Measurements from ENCODE around the gene QRSL1.
"Not testable (repeated sequence)": the region's sequence is repeated elsewhere in the genome, so short reads cannot be mapped to it uniquely, and the experiment has no call there.

Gene QRSL1

DNA sequence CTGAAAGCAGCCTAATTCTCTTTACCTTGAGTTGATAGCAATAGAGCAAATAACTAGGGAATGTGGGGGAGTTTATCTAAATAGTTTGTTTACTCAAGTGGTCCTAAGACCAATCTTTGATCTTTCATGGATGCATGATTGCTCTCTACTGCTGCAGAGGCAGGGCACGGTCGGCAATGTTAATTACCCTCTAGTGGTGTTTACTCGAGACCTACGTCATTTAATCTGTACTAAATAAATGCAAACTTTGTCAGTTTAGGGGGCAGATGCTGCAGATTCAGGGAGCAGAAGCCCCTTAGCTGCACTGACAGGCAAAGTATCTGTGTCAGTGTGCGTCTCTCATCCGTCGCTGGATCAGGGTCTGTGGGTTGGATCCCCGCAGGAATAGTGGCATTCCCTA is 7.0 kb upstream of the QRSL1 start:
- no peak for DNase-seq (ENCODE audit: low read depth in 2 of 2)

GRCh38 chr6:106623039-106623438 is 6.3 kb upstream of the QRSL1 start:
- DNase-seq (ENCODE audit: low read depth in 2 of 2) = no peak

DNA sequence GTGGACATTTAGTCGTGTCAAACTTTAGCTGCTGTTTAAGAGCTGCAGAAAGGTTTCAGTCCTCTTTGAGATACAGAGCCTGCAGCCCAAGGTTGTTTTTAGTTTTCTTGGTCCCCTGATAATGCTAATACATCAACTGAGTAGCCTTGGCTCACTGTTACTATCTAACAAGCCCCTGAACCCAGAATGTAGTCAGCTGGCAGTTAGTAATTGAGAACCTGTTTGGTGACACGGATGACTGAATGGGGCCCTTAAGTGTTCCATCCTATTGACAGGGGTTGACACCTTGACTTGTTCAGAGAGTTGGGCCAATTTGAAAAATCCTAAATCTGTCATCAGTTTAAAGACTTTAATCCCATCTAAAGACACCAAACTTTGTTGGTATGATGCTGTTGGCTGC is 2.9 kb upstream of the QRSL1 start:
- no peak for DNase-seq (ENCODE audit: low read depth in 2 of 2)

DNA sequence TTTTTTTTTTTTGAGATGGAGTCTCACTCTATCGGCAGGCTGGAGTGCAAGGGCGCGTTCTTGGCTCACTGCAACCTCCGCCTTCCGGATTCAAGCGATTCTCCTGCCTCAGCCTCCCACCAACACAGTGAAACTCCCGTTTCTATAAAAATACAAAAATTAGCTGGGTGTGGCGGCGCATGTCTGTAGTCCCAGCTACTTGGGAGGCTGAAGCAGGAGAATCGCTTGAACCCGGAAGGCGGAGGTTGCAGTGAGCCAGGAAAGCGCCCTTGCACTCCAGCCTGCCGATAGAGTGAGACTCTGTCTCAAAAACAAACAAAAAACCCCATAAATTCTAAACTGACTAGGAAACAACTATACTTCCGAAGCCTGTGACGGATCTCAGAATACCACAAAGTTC is 1.6 kb upstream of the QRSL1 start:
- DNase-seq (ENCODE audit: low read depth in 2 of 2) = not testable (repeated sequence)

DNA sequence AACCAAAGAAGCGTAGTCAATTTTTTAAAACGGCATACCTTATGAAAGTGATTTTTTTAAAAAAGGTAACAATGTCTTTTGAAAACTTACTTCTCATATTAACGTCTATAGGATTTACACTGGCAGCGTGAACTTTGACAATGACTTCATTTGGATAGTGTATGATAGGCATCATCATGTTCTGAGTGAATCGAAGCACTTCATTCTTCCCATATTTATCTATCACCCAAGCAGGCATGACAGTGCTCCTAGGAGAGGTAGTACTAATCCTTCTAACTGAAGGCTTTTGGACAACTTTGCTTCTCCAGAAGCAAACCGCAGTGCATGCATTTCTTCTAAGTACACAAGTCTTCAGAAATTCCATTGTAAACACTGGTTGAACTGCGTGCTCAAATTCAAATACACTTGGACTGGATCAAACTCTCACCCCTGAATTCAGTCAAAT is 698 bp upstream of the QRSL1 start:
- DNase-seq (ENCODE audit: low read depth in 2 of 2) = no peak

- no peak for DNase-seq (ENCODE audit: low read depth in 2 of 2)
Observed at GRCh38 chr6:106629859-106630163, 433 bp downstream of the QRSL1 start.

GRCh38 chr6:106630366-106630765 is 988 bp downstream of the QRSL1 start:
- no peak for DNase-seq (ENCODE audit: low read depth in 2 of 2)

DNA sequence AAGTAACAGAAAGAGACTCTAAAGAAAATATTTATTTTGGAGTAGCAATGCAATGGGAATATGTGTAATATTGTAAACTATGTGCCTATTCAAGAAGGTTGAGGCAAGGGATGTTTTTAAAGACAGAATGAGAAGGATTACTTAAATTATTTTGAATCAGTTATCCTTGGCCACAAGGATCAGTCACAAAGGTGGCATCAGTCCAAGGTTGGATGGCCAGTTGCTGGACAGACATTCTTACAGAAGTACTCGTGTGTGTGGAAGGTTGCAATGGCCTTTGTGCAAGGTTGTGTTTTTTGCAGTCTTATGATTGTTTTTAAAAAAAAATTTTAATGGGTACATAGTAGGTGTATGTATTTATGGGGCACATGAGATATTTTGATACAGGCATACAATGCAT is 2.0 kb downstream of the QRSL1 start:
- DNase-seq (ENCODE audit: low read depth in 2 of 2) = no peak

DNA sequence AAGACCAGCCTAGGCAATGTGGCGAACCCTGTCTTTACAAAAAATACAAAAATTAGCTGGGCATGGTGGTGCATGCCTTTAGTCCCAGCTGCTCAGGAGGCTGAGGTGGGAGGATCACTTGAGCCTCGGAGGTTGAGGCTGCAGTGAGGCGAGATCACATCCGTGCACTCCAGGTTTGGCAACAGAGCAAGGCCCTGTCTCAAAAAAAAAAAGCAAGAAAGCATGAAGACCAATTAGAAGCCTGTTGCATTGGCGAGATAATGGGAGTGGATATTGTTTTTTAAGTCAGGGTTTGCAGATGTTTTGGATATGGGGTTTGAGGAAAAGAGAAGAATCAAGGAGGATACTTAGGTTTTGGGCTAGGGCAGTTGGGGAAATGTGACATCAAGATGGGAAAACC is 5.2 kb downstream of the QRSL1 start:
- no peak for DNase-seq (ENCODE audit: low read depth in 2 of 2)

DNA sequence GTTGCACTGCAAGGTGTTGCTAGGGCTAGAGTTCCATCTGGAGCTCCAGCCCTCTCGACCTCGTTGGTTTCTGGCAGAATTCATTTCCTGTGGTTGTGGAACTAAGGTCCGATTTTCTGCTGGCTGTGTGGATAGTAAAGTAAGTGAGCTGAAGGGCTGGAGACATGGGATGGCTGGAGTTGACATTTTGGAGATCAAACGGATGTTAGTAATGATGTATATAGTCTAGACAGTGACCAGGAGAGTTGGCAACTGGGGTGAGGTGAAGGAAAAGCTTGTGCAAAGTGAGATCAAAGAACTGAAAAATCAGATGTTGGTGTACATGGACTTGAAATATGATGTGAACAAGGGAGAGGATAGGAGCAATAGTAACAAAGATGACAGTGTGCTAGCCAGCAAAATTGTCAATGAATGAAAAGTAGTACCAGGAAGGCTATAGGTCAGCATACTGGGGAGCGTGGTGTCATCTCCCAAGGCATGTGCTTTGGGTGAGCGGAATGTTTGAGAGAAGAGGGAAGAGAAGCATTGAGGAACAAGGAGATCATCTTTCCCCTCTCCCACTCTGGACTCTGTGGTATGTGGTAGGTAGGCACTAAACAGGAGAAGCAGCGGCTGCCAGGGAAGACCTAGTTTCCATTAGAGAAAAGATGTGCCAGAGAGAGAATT is 7.8 kb downstream of the QRSL1 start:
- no peak for DNase-seq (ENCODE audit: low read depth in 2 of 2)

GRCh38 chr6:106637717-106638341 is 8.5 kb downstream of the QRSL1 start:
- no peak for DNase-seq (ENCODE audit: low read depth in 2 of 2)

GRCh38 chr6:106639812-106640211 is 10.4 kb downstream of the QRSL1 start:
- no peak for DNase-seq (ENCODE audit: low read depth in 2 of 2)

DNA sequence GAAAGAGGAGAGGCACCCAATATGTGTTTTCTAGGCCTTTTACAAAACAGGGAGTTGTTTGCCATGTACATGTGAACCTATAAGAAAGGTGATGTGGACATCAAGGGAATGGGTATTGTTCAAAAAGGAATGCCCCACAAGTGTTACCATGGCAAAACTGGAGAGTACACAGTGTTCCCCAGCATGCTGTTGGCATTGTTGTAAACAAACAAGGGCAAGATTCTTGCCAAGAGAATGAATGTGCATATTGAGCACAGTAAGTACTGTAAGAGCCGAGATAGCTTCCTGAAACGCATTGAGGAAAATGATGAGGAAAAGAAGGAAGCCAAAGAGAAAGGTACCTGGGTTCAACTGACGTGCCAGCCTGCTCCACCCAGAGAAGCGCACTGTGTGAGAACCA is 13.1 kb downstream of the QRSL1 start:
- no peak for DNase-seq (ENCODE audit: low read depth in 2 of 2)

DNA sequence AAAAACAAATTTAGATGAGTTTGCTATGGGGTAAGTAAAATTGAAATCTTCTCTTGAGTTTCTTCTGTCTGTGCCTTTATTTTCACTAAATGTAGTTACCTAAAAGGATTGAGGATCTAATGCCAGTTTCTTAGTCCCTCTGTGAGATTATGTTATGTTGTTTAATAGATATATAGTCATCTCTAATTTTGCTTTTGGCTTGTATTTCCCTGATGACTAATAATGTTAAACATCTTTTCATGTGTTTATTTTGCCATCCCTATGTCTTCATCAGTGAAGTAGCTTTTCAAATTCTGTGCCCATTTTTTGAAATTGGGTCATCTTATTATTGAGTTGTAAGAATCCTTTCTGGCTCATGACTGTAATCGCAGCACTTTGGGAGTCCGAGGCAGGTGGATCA is 13.7 kb downstream of the QRSL1 start:
- no peak for DNase-seq (ENCODE audit: low read depth in 2 of 2)

GRCh38 chr6:106648651-106649308 is 19.4 kb downstream of the QRSL1 start:
- no peak for DNase-seq (ENCODE audit: low read depth in 2 of 2)

GRCh38 chr6:106658469-106658868 is 29.1 kb downstream of the QRSL1 start:
- no peak for DNase-seq (ENCODE audit: low read depth in 2 of 2)

GRCh38 chr6:106659859-106660258 is 30.5 kb downstream of the QRSL1 start:
- no peak for DNase-seq (ENCODE audit: low read depth in 2 of 2)

DNA sequence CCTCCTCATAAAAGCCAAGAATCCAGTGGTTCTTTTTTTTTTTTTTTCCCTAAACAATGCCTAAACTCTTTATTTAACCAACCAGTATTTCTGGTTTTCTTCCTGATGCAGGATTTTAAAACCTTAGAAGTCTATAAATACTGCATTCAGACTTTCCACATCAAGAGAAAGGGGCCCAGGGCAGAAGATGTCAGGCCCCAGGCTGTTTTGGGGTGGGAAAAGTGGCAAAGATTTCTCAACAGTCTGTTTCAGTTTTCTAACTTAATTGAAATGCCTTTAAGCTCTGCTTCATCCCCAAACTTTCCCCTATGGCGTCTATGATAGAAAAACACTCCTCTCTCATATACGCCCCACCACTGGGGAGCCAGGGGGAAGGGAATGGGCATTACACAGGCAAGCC is 33.1 kb downstream of the QRSL1 start:
- DNase-seq (ENCODE audit: low read depth in 2 of 2) = no peak

DNA sequence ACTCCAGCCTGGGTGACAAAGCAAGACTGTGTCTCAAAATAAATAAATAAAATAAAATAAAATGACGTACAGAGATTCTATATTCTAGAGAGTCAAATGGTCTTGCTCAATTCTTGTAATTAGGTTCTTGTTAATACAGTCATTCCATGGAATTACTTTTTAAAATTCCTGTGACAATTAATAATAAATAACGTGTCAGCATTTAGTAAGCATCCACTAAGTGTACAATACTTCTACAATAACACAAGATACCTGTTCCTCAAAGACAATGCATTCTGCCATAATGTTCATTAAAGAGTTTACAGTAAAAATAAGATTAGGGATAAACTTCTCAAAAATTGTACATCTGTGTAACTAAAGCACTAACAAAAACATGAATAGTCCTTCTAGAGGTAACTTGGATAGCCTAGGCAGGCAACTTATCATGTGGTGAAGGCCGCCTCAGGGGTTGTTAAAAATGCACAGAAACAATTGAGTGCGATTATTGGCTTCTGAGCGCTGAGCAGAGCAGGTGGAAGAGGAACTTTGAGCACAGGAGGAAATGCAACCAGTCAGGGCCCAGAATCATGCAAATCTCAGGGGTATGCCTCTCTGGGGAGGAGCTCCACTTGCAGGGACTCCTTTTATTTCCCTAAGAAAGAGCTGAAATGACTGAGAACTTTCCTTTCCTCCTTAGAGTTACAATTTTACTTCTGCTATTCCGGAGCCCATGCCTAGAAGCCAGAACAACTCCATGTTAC is 37.1 kb downstream of the QRSL1 start:
- DNase-seq (ENCODE audit: low read depth in 2 of 2) = no peak

- no peak for DNase-seq (ENCODE audit: low read depth in 2 of 2)
Observed at GRCh38 chr6:106667022-106667402, 37.6 kb downstream of the QRSL1 start.

DNA sequence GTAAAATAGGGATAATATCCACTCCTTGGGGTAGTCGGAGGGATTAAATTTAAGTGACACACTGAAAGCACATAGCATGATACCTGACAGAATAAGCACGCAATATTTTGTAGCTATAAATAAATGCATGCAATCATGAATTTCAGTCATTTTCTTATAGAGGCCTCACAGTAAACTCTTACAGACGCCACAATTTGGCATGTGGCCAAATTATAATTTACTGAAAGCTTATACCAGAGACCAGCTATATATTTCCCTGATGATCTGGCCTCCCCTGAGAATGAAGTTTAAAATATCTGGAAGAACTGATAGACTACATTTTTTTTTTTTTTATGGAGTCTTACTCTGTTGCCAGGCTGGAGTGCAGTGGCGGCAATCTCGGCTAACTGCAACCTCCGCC is 40.9 kb downstream of the QRSL1 start:
- DNase-seq (ENCODE audit: low read depth in 2 of 2) = no peak

- no peak for DNase-seq (ENCODE audit: low read depth in 2 of 2)
Observed at GRCh38 chr6:106671651-106672050, 42.3 kb downstream of the QRSL1 start.
